Sigmoid colon (tissue), 4 donors: ENCODE results near the gene MYLK4.

Source experiments
- EP300 ChIP-seq, 4 donors: sonication (generic); formaldehyde crosslinking; IDR thresholded peaks; one replicate each; pipeline ENCODE4 v1.6.1; 2017; ENCODE audit warnings: antibody characterized with exemption in 4 of 4
- POLR2A ChIP-seq, 2 donors: fragments of 450-650 bp; IDR thresholded peaks; one replicate each; pipeline ENCODE4 v1.6.1; 2016; ENCODE audit warnings: antibody characterized with exemption in 2 of 2, mild to moderate bottlenecking in 2 of 2, moderate library complexity in 2 of 2
- POLR2AphosphoS5 ChIP-seq, 4 donors: sonication (generic); formaldehyde crosslinking; IDR thresholded peaks; one replicate each; pipeline ENCODE4 v1.6.1; 2017; ENCODE audit warnings: antibody characterized with exemption in 4 of 4
- TF ChIP-seq, protein P1 (sequence below), 4 experiments: fragments of 450-650 bp in 3 of 4; fragments of 200-600 bp in 1 of 4; IDR thresholded peaks; one replicate each; pipeline ENCODE4 v1.5.1; 2016 to 2019; ENCODE audit warnings: antibody characterized with exemption in 4 of 4, mild to moderate bottlenecking in 3 of 4, moderate library complexity in 2 of 4

DNA sequence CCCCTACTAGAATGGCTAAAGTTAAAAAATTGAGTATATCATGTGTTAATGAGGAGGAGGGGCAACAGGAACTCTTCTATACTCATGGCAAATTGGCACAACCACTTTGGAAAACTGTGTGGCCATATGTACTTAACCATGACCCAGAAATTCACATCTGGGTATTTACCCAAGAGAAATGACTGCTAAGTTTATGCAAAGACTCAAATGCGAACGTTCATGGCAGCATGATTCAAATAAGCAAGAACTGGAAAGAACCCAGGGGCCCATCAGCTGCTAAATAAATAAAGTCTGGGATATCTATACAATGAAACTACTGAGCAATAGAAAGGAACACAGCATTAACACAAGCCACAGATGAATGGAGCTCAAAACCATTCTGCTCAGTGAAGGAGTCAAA lies 107.6 kb downstream of the MYLK4 start:
- TF ChIP-seq, protein P1, sequence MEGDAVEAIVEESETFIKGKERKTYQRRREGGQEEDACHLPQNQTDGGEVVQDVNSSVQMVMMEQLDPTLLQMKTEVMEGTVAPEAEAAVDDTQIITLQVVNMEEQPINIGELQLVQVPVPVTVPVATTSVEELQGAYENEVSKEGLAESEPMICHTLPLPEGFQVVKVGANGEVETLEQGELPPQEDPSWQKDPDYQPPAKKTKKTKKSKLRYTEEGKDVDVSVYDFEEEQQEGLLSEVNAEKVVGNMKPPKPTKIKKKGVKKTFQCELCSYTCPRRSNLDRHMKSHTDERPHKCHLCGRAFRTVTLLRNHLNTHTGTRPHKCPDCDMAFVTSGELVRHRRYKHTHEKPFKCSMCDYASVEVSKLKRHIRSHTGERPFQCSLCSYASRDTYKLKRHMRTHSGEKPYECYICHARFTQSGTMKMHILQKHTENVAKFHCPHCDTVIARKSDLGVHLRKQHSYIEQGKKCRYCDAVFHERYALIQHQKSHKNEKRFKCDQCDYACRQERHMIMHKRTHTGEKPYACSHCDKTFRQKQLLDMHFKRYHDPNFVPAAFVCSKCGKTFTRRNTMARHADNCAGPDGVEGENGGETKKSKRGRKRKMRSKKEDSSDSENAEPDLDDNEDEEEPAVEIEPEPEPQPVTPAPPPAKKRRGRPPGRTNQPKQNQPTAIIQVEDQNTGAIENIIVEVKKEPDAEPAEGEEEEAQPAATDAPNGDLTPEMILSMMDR (IDR thresholded peaks at IDR 0.05), result no peak
- TF ChIP-seq POLR2A (IDR thresholded peaks at IDR 0.05) (no peak), POLR2AphosphoS5 (IDR thresholded peaks at IDR 0.05) (no peak), EP300 (IDR thresholded peaks at IDR 0.05) (no peak)
